BJ (cell line): Measurements from ENCODE around the gene LIMA1. TPM values are rescaled to one million over a fixed set of nuclear protein-coding genes. Genes with fewer than 3 reads are reported as not detected.

ENCODE experiments used
- CTCF ChIA-PET: fragments of 350-600 bp; formaldehyde crosslinking; extraction: SDS; loops from one replicate; lab custom pipeline; 2021; ENCODE audit warnings: antibody characterized with exemption, inconsistent platforms; lab: Yijun Ruan, JAX
- POLR2A ChIA-PET: fragments of 300-600 bp; sonication (Branson Sonifier 250); formaldehyde crosslinking; extraction: SDS; loops from one replicate; lab custom pipeline; 2021; ENCODE audit warnings: antibody characterized with exemption; lab: Charles Lee
- DNase-seq: peaks from one replicate; pipeline ENCODE4 v3.0.0-alpha.2; 2011; ENCODE audit warnings: low read depth
- H3K27me3 ChIP-seq: 2 replicates; pipeline ENCODE4 v1.6.0; 2011; ENCODE audit warnings: low read length; ENCODE audit not compliant: control insufficient read depth, insufficient read depth
- H3K36me3 ChIP-seq: 2 replicates; pipeline ENCODE4 v1.5.1; 2011; ENCODE audit warnings: low read length; ENCODE audit not compliant: control insufficient read depth, insufficient read depth
- H3K4me3 ChIP-seq: 2 replicates; pipeline ENCODE4 v1.5.1; 2011; ENCODE audit warnings: low read depth, mild to moderate bottlenecking, control low read depth, low read length
- polyA plus RNA-seq: library from polyadenylated mRNA; depleted of rRNA; stranded (reverse); fragments of >200 nt; gene quantifications from 2 replicates; pipeline ENCODE4 v1.2.3, GENCODE V29; 2011
- TF ChIP-seq, protein P1 (sequence below): IDR thresholded peaks from 2 replicates; pipeline ENCODE4 v1.5.1; 2011; ENCODE audit warnings: low read depth, mild to moderate bottlenecking, control low read depth, inconsistent platforms, low read length, moderate library complexity; ENCODE audit not compliant: insufficient read depth

LIMA1 gene
- polyA plus RNA-seq, 1 experiment: 368 TPM

DNA sequence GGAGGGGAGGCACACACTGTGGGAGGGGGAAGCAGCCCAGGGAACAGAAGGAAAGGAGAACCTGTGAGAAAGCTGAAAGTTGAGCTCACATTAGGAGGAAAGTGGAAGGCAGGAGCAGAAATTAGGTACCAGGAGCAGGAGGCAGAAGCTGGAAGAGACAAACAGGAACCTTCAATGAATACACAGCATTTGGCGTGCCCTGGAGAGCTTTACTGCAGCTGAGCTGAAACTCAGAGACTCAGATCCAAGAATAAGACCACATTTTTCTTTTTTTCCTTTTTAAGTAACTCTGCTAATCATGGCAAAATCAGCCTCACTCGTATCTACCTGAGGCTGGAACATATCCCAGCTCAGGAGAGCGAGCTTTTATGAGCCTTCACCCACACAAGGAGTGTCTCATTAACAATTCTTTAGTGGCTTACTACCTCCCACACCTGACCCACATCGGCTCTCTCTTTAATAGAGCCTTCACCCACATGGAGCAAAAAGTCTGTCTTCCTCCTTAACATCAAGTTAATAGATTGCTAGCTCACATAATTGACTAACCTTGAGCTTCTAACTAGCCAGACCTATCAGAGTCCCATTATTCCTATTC lies 97.9 kb downstream of the LIMA1 start:
- TF ChIP-seq, protein P1, sequence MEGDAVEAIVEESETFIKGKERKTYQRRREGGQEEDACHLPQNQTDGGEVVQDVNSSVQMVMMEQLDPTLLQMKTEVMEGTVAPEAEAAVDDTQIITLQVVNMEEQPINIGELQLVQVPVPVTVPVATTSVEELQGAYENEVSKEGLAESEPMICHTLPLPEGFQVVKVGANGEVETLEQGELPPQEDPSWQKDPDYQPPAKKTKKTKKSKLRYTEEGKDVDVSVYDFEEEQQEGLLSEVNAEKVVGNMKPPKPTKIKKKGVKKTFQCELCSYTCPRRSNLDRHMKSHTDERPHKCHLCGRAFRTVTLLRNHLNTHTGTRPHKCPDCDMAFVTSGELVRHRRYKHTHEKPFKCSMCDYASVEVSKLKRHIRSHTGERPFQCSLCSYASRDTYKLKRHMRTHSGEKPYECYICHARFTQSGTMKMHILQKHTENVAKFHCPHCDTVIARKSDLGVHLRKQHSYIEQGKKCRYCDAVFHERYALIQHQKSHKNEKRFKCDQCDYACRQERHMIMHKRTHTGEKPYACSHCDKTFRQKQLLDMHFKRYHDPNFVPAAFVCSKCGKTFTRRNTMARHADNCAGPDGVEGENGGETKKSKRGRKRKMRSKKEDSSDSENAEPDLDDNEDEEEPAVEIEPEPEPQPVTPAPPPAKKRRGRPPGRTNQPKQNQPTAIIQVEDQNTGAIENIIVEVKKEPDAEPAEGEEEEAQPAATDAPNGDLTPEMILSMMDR: no peak

DNA sequence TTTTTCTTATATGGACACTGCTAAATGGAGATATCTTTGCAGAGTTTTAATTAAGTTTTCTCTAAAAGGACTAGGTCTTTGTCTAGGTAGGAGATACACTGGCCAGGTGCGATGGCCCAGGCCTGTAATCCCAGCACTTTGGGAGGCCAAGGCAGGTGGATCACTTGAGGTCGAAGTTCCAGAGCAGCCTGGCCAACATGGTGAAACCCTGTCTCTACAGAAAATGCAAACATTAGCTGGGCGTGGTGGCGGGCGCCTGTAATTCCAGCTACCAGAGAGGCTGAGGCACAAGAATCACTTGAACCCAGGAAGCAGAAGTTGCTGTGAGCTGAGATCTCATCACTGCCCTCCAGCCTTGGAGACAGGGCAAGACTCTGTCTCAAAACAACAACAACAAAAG lies 99.1 kb downstream of the LIMA1 start:
- TF ChIP-seq, protein P1: no peak
- H3K36me3 ChIP-seq: peaks cover 22% of the 10 kb centered on the region
- POLR2A ChIA-PET: no interaction called here
- DNase-seq: no peak
- CTCF ChIA-PET: interaction anchor here (2.5 kb wide), 1 partner anchor 73 kb away, joined by 11 read pairs; the partner anchor contains the start of gene COX14
- no peak overlapping the region for H3K4me3 ChIP-seq
- H3K27me3 ChIP-seq: no peaks in the 10 kb centered on the region

More for the DNA sequence above, 97.9 kb downstream of the LIMA1 start:
- peaks cover 20% of the 10 kb centered on the region for H3K36me3 ChIP-seq
- H3K4me3 ChIP-seq: no peak overlapping the region
- H3K27me3 ChIP-seq: no peaks in the 10 kb centered on the region
- CTCF ChIA-PET: interaction anchor here (0.8 to 4.0 kb wide), 3 partner anchors 9 to 129 kb away, joined by 4 to 21 read pairs (median 4); no protein-coding TSS in a partner anchor
- DNase-seq: no peak
- POLR2A ChIA-PET: interaction anchor here (0.6 to 1.2 kb wide), 3 partner anchors 36 to 73 kb away, joined by 3 to 4 read pairs (median 3); partner anchors contain the start of gene COX14

DNA sequence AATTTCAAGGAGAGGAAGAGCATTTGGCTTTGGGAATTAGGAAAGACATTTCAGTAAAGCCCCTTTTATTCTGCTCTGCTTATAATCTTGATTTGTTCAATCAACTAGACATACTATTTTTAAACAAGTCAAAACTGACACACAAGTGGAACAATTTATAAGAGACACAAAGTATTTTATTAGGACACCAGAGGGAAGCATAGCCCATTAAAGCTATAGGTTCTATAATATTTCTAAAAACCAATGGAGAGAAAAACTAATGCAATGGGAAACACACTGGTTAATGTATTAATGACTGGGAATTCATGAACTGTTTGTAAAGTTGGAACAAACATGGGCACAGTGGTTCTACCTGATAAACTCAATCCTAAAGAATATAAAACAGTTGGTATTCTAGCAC lies 100.9 kb downstream of the LIMA1 start:
- TF ChIP-seq, protein P1: no peak
- ChIA-PET CTCF (interaction anchor here (0.7 to 2.5 kb wide), 6 partner anchors 15 to 132 kb away, joined by 3 to 11 read pairs (median 3); partner anchors contain the start of gene COX14), POLR2A (no interaction called here)
- DNase-seq: no peak
- Histone ChIP-seq H3K36me3 (peaks cover 20% of the 10 kb centered on the region), H3K4me3 (no peak overlapping the region), H3K27me3 (no peaks in the 10 kb centered on the region)

DNA sequence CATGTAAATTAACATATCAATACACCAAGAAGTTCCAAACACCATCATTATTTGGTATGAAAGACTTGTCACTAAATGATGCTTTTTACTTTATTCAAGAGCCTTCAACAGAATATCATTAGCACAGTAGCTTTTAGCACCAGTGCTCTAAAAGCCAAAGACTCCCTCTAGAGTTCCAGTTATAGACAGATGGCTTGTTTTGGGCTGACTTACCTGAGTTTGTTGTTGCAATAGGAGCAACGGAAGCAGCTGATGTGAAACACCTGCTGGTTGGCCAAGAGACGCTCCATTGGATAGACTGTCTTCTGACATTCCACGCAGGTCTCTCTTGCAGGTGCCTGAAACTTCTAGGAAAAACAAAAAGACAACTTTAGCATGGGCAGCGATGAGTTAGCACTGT lies 101.6 kb downstream of the LIMA1 start:
- CTCF ChIA-PET: interaction anchor here (0.6 to 1.9 kb wide), 3 partner anchors 58 to 218 kb away, joined by 3 to 6 read pairs (median 3); no protein-coding TSS in a partner anchor
- TF ChIP-seq, protein P1: no peak
- Histone ChIP-seq H3K4me3 (no peak overlapping the region), H3K27me3 (no peaks in the 10 kb centered on the region), H3K36me3 (peaks cover 26% of the 10 kb centered on the region)
- POLR2A ChIA-PET: interaction anchor here (0.6 kb wide), 1 partner anchor 15 kb away, joined by 4 read pairs; no protein-coding TSS in a partner anchor
- DNase-seq: no peak

DNA sequence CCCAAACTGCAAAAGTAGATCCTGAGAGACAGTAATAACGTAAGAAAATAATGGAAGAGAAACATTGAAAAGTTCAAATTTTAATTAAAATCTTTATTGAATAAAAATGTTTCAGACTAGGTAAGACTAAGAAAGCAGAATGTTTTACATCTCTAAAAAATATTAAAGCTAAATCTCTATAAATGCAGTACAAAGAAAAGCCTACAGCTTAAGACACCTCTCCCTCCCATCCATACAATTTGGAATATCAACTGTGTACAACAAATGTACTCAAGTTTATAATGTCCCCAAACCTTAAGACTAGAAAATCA lies 107.6 kb downstream of the LIMA1 start:
- CTCF ChIA-PET: interaction anchor here (1.0 to 3.7 kb wide), 14 partner anchors 8 to 208 kb away, joined by 3 to 29 read pairs (median 6); partner anchors contain the start of genes CERS5, COX14 and GPD1
- POLR2A ChIA-PET: no interaction called here
- TF ChIP-seq, protein P1: no peak

More for the DNA sequence above, 107.6 kb downstream of the LIMA1 start:
- no peaks in the 10 kb centered on the region for H3K27me3 ChIP-seq
- DNase-seq: no peak
- H3K4me3 ChIP-seq: no peak overlapping the region
- peaks cover 15% of the 10 kb centered on the region for H3K36me3 ChIP-seq
